Hematopoietic multipotent progenitor cell treated with erythropoietin and hydrocortisone succinate and interleukin-3 and kit ligand, for 15 days (in vitro differentiated cells): Measurements from ENCODE around the gene NHLRC4.

Source experiments
- DNase-seq: peaks from one replicate; pipeline ENCODE4 v3.0.0-alpha.2; 2015; ENCODE audit warnings: low spot score

NHLRC4 gene

DNA sequence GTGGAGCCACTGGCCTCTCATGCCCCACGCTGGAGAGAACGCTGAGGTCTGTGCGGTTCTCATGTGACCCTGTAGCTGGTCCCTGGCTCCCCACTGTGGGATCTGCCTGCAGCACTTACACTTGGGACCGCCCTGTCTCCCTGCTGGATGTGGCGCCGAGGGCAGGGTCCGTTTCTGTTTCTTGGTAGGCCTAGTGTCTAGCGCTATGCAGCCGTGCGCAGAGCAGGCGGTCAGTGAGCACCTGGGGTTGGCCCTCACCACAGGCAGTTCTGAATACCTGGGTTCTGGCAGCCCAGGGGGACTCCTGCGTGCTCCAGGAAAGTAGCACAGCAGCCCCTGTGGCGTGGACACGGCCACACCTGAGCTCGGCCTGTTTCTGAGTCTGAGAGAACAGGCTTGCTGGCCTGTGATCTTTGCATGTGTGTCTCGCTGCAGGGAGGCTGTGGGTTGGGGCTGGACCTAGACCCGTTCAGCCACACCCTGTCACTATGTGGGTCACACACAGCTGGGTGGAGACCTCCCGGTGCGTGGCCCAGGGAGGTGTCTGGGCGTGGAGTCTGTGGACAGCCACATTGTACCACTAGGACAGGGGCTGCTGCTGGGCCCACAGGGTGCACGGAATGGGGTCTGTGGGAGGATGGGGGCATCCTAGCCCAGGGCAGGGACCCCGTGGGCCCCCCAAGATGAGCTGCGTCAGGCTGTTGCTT, 36.5 kb upstream of the NHLRC4 start:
- DNase-seq: no peak

GRCh38 chr16:531494-532125, 35.2 kb upstream of the NHLRC4 start:
- DNase-seq: no peak

GRCh38 chr16:533391-534123, 33.2 kb upstream of the NHLRC4 start:
- DNase-seq: no peak

DNA sequence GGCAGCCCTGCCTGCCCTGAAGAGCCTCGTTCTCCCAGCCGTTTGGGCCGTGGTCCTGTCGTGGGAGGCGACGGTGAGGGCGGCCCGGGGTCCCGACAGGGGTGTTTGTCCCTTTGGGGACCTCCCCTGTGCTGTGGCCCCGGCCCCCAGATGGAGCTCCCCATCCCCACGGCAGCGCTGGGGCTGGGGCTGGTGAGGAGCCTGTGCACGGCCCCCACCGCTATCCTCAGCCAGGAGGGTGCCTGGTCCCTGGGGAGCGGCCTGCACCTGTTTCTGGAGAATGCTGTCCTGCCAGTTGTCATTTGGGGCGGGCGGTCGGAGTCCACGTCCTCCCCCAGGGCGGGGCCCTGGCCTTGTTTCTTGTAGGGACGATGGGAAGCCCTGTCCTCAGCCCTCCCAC, 32.7 kb upstream of the NHLRC4 start:
- no peak for DNase-seq

GRCh38 chr16:534856-535445, 31.9 kb upstream of the NHLRC4 start:
- DNase-seq: no peak

GRCh38 chr16:535446-536405, 31.1 kb upstream of the NHLRC4 start:
- DNase-seq: peak; percentile 78

DNA sequence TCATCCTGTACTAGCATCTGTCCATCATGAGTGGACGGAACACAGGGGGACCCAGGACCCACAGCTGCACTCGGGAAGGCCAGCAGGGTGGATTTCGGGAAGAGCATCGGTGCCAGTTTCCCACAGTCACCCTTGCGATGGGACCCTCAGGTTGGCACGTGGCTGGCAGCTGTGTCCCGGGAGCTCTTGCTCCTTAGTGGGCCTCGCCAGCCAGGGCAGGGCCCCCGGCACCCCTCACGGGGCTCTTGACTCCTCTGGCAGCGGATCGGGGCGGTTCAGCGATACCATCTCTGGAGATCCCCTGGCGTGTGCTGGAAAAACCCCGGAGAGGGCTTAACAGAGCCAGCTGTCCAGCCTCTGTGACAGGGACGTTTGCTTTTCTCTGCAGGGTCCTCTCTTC, 30.1 kb upstream of the NHLRC4 start:
- no peak for DNase-seq

- no peak for DNase-seq
Measured at GRCh38 chr16:537415-538335, 29.1 kb upstream of the NHLRC4 start.

DNA sequence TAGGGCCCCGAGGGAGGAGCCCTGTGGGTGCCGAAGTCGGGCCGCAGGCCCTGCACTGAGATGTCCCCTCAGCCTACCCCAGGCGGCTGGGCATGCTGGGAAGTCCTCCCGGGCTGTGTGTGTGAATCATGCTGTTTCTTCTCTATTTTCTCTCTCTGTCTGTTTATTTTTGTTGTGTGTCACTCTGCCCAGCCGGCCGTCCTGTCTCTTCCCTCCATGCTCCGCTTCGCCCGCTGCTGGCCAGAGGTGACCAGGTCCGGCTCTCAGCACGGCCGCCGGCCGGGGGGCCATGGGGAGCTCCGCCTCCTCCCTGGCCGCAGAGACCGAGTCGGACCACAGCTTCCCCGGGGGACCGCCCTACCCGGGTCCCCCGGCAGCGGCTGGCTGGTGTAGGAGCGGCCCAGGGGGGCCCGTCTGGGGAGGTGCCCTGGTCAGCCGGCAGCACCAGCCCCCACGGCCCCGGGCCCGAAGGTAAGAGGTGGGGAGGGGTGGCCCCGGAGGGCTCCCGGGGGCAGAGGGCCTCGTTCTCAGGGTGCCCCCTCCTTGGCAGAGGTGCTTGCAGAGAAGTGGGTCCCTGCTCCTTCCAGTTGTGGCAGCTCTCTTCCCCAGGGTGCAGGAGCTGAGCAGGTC, 26.8 kb upstream of the NHLRC4 start:
- no peak for DNase-seq

- no peak for DNase-seq
Measured at GRCh38 chr16:540645-541340, 26.0 kb upstream of the NHLRC4 start.

DNA sequence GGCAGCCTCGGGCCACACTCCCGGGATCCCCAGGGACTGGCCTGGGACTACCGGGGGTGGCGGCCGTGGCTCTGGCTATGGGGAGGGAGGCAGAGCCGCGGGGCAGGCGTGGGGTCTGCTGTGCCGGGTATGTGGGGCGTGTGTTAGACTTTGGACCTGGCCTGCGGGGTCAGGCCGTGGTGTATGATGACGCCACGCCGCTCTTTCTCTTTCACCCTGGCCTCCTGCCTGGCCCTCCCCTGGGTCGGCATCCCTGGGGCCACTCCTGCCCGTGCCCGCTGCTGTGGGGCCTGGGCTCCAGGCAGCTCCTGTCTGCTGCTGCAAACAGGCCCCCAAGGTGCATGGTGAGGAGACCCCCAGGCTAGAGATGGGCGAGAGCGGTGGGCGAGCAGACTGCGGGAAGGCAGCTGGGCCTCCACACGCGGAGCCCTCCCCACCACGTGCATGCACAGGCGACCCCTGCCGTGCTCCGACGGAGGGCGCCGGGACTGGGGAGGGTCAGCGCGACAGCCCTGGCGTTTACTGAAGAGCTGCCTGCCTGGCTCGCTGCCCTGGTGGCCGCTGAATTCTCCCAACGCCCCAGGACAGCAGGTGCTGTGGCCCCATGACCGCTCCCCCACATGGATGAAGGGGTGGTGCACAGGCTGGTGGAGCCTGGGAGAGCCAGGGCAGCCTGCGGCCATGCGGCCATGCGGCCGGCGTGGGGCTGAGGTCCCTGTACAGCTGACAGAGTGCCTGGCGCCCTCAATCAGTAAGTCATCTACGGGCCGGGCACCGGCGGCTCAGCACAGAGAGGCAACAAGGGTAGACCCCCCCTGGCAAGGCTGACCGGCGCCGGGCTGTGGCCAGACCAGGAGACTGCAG, 23.3 kb upstream of the NHLRC4 start:
- DNase-seq: no peak

DNA sequence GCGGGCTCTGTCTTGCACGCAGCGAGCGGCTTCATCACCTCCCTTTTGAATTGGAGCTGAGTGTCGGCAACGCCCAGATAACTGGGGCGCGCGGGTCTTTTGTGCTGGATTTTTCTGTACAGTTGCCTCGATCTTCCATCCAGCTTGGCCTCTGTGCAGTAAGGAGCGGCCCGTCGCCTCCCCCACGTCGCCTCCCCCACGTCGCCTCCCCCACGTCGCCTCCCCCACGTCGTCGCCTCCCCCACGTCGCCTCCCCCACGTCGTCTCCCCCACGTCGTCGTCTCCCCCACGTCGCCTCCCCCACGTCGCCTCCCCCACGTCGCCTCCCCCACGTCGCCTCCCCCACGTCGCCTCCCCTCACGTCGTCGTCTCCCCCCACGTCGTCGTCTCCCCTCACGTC, 22.3 kb upstream of the NHLRC4 start:
- DNase-seq: no peak

- DNase-seq: peak; percentile 82
Measured at GRCh38 chr16:546909-547770, 19.7 kb upstream of the NHLRC4 start.

GRCh38 chr16:548586-548985, 18.2 kb upstream of the NHLRC4 start:
- DNase-seq: no peak

DNA sequence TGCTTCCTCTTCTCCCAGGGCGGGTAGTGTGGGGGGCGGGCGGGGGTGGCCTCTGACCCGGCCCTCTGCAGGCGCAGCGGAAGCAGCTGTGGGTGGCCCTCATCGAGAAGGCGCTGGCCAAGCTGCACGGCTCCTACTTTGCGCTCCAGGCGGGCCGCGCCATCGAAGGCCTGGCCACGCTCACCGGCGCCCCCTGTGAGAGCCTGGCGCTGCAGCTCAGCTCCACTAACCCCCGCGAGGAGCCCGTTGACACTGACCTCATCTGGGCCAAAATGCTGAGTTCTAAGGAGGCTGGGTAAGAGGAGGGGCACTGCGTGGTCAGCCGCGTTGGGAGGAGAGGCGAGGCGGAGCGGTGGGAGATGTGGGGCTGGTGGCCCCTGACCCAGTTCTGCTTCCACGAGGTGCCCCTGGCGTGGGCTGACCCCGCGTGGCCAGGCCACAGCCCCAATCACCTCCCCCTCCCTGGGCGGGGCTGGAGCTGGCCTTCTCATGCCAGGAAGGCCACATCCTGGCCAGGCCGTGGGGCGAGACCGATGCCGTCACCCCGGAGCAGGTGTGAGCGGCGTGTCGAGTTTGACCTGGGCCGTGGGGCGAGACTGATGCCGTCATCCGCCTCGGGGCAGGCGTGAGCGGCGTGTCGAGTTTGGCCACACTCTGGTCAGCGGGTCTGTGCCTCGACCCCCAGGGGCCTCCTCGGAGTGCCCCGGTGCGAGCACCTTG, 17.1 kb upstream of the NHLRC4 start:
- DNase-seq: no peak

- no peak for DNase-seq
Measured at GRCh38 chr16:551210-551609, 15.6 kb upstream of the NHLRC4 start.

- no peak for DNase-seq
Measured at GRCh38 chr16:552171-552570, 14.6 kb upstream of the NHLRC4 start.
